Brain microvascular endothelial cell (primary cell): ENCODE results near the gene SLX9.
A peak's percentile ranks its signal among the peaks of the same experiment; 100 is the strongest.

Source experiments
- DNase-seq: peaks from one replicate; pipeline ENCODE4 v3.0.0-alpha.2; 2020
- H3K27ac ChIP-seq: fragments of 250-450 bp; sonication (Bioruptor Pico); 2 replicates; pipeline ENCODE4 v1.5.1; 2020; ENCODE audit warnings: mild to moderate bottlenecking, moderate library complexity
- H3K27me3 ChIP-seq: fragments of 250-450 bp; sonication (Bioruptor Pico); replicated peaks from 2 replicates; pipeline ENCODE4 v1.5.1; 2020; ENCODE audit warnings: mild to moderate bottlenecking
- H3K36me3 ChIP-seq: fragments of 250-450 bp; sonication (Bioruptor Pico); replicated peaks from 2 replicates; pipeline ENCODE4 v1.5.1; 2020; ENCODE audit warnings: mild to moderate bottlenecking
- H3K4me3 ChIP-seq: 2 replicates; pipeline ENCODE4 v1.5.1; 2011; ENCODE audit warnings: low read depth, mild to moderate bottlenecking, control low read depth, low read length, moderate library complexity
- CTCF ChIP-seq: IDR thresholded peaks from 2 replicates; pipeline ENCODE4 v1.5.1; 2011; ENCODE audit warnings: low read depth, mild to moderate bottlenecking, moderate library complexity, low read length, control low read depth, inconsistent platforms; ENCODE audit errors: missing control alignments
- in situ Hi-C: cut with HindIII; loops from 2 replicates; pipeline ENCODE4 v1.10.0; 2017; ENCODE audit warnings: low sequenced_read_pairs, low pct_ligation_motif_present

SLX9 gene

GRCh38 chr21:44908908-44909307 lies 30.9 kb upstream of the SLX9 start:
- in situ Hi-C loops, result no loop called here
- no peaks in the 10 kb centered on the region for H3K36me3 ChIP-seq
- H3K27me3 ChIP-seq, result peaks cover 42% of the 10 kb centered on the region
- TF ChIP-seq CTCF, result no peak
- H3K4me3 ChIP-seq, result no peak overlapping the region
- H3K27ac ChIP-seq, result no peak overlapping the region
- DNase-seq, result no peak

- in situ Hi-C loops, result no loop called here
- no peak overlapping the region for H3K4me3 ChIP-seq
- H3K27ac ChIP-seq, result no peak overlapping the region
- no peak for TF ChIP-seq CTCF
- H3K27me3 ChIP-seq, result peaks cover 42% of the 10 kb centered on the region
- no peak for DNase-seq
- no peaks in the 10 kb centered on the region for H3K36me3 ChIP-seq
Measured at GRCh38 chr21:44909719-44910118, 30.1 kb upstream of the SLX9 start.

GRCh38 chr21:44910229-44911067 lies 29.4 kb upstream of the SLX9 start:
- in situ Hi-C loops, result no loop called here
- Histone ChIP-seq H3K27ac (no peak overlapping the region), H3K36me3 (no peaks in the 10 kb centered on the region), H3K4me3 (no peak overlapping the region), H3K27me3 (peaks cover 40% of the 10 kb centered on the region)
- no peak for DNase-seq
- no peak for TF ChIP-seq CTCF

- DNase-seq, result no peak
- H3K4me3 ChIP-seq, result no peak overlapping the region
- no peak overlapping the region for H3K27ac ChIP-seq
- in situ Hi-C loops, result no loop called here
- no peak for TF ChIP-seq CTCF
- H3K36me3 ChIP-seq, result no peaks in the 10 kb centered on the region
- peaks cover 37% of the 10 kb centered on the region for H3K27me3 ChIP-seq
Measured at GRCh38 chr21:44911068-44911383, 28.8 kb upstream of the SLX9 start.

GRCh38 chr21:44911384-44912157 lies 28.3 kb upstream of the SLX9 start:
- peak; percentile 25 for TF ChIP-seq CTCF
- in situ Hi-C loops, result no loop called here
- no peak for DNase-seq
- Histone ChIP-seq H3K27ac (no peak overlapping the region), H3K27me3 (peaks cover 32% of the 10 kb centered on the region), H3K4me3 (no peak overlapping the region), H3K36me3 (no peaks in the 10 kb centered on the region)
